Right forelimb (tissue), 1 donor: ENCODE results near the gene PIAS1.

Experiments
- DNase-seq: peaks from one replicate; pipeline ENCODE4 v3.0.0-alpha.2; 2018

PIAS1 gene

GRCh38 chr15:68073576-68074288, 19.6 kb downstream of the PIAS1 start:
- DNase-seq = no peak

GRCh38 chr15:68075764-68076385, 21.8 kb downstream of the PIAS1 start:
- DNase-seq = no peak

- no peak for DNase-seq
These were observed 24.2 kb downstream of the PIAS1 start for GRCh38 chr15:68078365-68078764.

DNA sequence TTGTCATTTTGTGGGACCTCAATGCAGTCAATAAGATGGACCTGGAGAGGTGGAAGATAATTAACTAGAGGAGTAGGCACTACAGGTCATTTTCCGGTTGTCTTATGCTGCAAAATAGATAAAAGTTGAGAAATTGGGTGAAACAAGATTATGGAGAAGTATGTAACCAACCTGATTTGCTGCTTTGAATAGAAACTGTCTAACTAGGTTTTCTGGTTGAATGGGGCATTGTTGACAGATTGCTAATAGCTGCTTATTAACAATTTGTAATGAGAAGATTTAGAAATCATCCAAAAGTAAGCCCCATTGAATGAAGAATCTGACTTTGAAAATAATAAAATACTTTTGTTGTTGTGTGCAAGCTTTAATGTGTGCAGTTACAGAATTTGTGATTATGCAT, 26.2 kb downstream of the PIAS1 start:
- no peak for DNase-seq

GRCh38 chr15:68080783-68081182, 26.7 kb downstream of the PIAS1 start:
- DNase-seq = no peak

DNA sequence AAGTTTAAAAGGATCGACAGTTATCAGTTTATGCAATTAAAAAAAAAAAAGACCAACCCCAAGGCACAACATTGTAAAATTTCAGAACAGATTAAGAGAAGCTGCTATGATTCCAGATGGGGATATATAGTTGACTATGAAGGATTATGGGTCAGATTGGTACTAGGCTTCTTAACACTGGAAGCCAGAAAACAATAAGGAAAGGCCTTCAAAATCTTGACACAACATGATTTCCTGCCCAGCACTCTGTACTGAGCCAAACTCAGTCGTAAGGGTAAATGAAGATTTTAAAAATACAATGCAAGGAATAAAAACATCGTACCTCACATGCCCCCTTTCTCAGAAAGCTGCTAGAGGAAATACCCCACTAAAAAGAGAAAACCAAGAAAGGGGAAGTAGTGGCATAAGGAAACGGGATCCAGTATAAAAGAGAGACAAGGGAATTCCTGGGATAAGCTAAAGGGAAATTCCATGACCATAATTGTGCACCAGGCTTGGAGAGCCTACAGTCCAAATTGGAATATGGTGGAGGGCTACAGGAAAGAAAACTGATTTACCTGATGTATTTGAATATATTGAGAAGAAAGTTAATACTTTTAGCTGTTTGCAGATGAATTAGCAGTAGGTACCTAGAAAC, 27.9 kb downstream of the PIAS1 start:
- no peak for DNase-seq

GRCh38 chr15:68082735-68083134, 28.6 kb downstream of the PIAS1 start:
- no peak for DNase-seq

GRCh38 chr15:68083463-68083862, 29.3 kb downstream of the PIAS1 start:
- no peak for DNase-seq

GRCh38 chr15:68085052-68085451, 30.9 kb downstream of the PIAS1 start:
- no peak for DNase-seq

DNA sequence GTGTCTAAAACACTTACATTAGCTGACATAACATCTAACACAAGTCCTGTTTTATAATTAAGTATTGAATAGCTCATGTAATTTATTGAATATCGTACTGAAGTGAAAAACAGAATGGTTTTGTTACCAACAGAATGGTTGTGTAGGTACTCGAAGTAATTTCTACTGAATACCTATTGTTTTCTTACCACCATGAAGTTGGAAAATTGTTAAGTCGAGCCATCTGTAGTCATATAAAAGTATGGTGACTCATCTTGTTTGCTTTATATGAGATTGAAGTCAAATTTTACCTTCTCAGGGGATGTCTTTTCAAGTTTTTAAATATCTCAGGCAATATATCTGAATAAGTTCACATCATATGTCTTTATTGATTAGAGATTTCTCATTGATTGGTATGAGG, 37.6 kb downstream of the PIAS1 start:
- DNase-seq = no peak

DNA sequence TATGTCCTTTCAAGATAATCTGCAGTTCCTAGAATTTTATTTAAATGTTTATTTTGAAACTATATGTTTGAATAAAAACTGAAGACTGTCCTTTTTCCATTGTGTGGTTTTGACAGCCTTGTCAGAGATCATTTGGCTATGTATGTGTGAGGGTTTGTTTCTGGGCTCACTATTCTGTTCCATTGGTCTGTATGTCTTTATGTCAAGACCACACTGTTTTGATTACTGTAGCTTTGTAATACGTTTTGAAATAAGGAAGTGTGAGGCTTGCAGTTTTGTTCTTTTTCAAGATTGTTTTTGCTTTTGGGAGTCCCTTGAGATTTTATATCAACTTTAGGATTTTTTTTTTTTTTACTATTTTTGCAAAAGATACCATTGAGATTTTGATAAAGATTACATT, 42.0 kb downstream of the PIAS1 start:
- DNase-seq = no peak

GRCh38 chr15:68097029-68097428, 42.9 kb downstream of the PIAS1 start:
- DNase-seq = no peak

- DNase-seq = no peak
These were observed 44.4 kb downstream of the PIAS1 start for GRCh38 chr15:68098465-68098864.

DNA sequence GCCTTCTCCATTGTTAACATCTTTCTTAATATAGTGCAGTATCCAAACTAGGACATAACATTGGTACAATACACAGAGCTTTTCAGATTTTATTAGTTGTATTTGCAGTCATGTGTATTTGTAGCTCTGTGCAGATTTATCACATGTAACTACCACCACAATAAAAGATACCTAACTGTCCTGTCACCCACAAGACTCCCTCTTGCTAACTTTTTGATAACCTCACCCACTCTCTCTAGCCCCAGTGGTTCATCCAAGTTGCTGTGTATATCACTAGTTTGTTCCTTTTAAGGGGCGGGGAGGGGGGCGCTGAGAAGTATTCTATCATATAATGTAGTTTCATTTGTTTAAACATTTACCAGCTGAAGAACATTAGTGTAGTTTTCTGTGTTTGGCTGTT, 46.1 kb downstream of the PIAS1 start:
- DNase-seq = no peak

GRCh38 chr15:68103603-68104002, 49.5 kb downstream of the PIAS1 start:
- DNase-seq = no peak

DNA sequence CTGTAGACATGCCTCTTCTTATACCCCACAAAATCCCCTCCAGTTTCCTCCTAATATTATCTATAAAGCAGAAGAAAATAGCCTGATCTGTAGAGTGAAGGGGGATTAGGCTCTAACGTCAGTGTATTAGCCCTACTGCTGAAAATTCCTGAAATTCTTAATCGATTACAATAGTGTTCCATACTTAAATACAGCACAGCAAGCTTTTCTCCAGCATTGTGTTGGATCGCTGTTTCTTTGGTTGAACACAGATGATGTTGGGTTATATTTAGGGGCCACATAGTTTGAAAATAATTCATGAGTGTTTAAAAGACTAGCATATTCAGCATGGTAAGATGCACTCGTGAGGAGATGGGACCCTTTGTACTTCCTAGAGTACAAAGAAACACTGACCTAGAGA, 52.5 kb downstream of the PIAS1 start:
- no peak for DNase-seq

GRCh38 chr15:68107142-68107541, 53.0 kb downstream of the PIAS1 start:
- no peak for DNase-seq

DNA sequence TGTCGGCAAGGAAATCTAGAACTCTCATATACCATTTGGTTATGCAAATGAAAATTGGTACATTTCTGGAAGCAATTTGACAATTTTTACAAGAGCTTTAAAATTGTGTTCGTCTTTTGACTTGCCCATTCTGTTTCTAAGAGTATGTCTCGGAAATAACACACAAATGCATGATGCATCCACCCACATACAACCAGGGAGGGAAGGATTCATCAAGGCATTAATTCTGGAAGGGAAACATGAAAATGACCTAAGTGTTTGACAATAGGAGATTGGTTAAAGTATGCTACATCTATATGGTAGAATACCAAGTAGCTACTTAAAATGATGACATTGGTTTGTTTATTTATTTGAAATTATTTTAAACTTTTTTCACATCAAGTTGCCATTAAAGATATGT, 58.6 kb downstream of the PIAS1 start:
- no peak for DNase-seq

GRCh38 chr15:68113273-68113672, 59.2 kb downstream of the PIAS1 start:
- DNase-seq = no peak

DNA sequence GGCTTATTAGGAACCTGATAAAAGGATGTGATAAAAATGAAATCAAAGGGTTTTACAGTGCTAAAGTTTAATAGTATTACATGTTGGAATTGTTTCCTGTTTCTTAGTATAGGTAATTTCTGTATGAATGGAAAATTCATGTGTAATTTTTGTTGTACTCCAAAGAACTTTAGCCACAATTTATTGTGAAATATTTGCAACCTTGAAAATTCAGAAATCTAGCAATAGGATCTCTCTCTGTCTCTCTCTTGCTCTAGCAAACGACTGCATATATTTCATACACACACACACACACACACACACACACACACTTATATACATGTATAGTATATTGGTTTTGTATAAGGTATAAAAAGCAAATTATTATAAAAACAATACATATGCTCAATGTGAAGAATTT, 59.6 kb downstream of the PIAS1 start:
- DNase-seq = no peak

- DNase-seq = no peak
These were observed 60.2 kb downstream of the PIAS1 start for GRCh38 chr15:68114356-68114755.

DNA sequence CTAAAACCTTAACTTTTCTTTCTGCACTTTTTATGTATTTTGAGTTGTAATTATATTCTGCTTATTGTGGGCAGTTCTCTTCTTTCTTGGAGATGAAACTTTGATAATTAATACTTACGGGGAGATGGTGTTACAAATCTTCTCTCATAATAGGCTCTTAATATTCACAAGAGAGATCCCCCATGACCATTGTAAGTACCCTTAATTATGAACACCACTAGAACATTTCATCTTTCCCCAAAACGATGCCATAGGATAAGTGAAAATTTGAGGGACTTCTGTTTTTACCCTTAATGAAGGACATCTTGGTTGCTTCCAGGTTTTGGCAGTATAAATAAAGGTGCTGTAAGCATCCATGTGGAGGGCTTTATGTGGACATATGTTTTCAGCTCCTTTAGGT, 60.7 kb downstream of the PIAS1 start:
- no peak for DNase-seq

DNA sequence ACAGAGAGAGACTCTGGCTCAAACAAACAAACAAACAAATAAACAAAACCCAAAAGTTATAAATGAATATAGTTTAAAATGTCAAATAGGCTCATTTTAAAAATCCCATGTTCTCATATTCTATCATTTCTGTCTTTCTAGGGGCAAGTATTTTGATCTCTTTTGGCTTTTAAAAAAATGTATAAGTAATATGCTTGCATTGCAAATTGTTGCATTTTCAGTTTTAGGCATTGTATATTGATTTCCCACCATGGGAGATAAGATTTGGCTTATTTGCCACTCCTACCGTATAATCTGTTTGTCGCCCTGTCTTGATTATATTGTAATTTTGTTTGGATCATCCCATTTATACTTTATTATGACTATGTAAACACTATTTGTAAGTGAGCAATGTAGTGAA, 70.6 kb downstream of the PIAS1 start:
- no peak for DNase-seq

DNA sequence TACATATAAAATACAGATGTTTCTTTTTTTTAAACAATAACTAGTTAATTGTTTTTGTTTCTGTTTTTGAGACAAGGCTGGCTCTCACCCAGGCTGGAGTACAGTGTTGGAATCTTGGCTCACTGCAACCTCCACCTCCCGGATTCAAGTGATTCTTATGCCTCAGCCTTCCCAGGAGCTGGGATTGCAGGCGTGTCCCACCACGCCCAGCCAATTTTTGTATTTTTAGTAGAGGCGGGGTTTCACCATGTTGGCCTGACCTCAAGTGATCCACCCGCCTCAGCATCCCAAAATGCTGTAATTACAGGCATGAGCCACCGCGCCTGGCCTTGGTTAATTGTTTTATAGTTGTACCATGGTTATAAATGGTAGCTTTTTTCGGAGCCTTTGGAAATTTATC, 72.3 kb downstream of the PIAS1 start:
- DNase-seq = no peak

DNA sequence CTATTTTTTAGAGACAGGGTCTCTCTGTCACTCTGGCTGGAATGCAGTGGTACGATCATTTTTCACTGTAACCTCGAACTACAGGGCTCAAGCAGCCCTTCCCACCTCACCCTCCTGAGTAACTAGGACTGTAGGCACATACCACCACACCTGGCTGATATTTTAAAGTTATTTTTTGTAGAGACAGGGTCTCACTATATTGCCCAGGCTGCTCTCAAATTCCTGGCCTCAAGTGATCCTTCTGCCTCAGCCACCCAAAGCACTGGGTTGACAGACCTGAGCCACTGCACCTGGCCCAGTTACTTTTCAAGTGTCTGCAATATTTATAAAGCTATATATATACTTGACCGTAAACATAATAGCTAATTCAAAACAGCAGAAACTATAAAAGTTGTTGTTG, 75.0 kb downstream of the PIAS1 start:
- DNase-seq = no peak
